HepG2 (cell line): Measurements from ENCODE around the gene ARL5C. TPM values are rescaled to one million over a fixed set of nuclear protein-coding genes. Genes with fewer than 3 reads are reported as not detected.

Experiments used
- CCAR2 ChIP-seq: fragments of 200-400 bp; formaldehyde crosslinking; optimal IDR thresholded peaks from 2 replicates; pipeline ENCODE3; 2018; ENCODE audit warnings: low read depth, mild to moderate bottlenecking, low read length, moderate library complexity
- CERS6 ChIP-seq: sonication (generic); formaldehyde crosslinking; IDR thresholded peaks from 2 replicates; pipeline ENCODE4 v1.5.0; 2020; ENCODE audit warnings: missing genetic modification reagents
- DRAP1 ChIP-seq: IDR thresholded peaks from 2 replicates; pipeline ENCODE4 v1.6.1; 2016; ENCODE audit warnings: missing genetic modification reagents, missing compliant biosample characterization
- FOXK1 ChIP-seq: sonication (generic); formaldehyde crosslinking; IDR thresholded peaks from 2 replicates; pipeline ENCODE4 v1.4.0; 2020; ENCODE audit warnings: low read depth, missing genetic modification reagents, borderline replicate concordance
- HIVEP1 ChIP-seq: sonication (generic); formaldehyde crosslinking; IDR thresholded peaks from 2 replicates; pipeline ENCODE4 v1.4.0; 2020; ENCODE audit warnings: mild to moderate bottlenecking, missing genetic modification reagents
- KLF6 ChIP-seq: IDR thresholded peaks from 2 replicates; pipeline ENCODE4 v1.8.0; 2016; ENCODE audit warnings: missing biosample characterization, missing genetic modification reagents
- MXD1 ChIP-seq: sonication (generic); formaldehyde crosslinking; IDR thresholded peaks from 2 replicates; pipeline ENCODE4 v1.4.0; 2020; ENCODE audit warnings: mild to moderate bottlenecking, missing genetic modification reagents
- NAIF1 ChIP-seq: sonication (generic); formaldehyde crosslinking; IDR thresholded peaks from 2 replicates; pipeline ENCODE4 v1.5.0; 2020; ENCODE audit warnings: mild to moderate bottlenecking, missing genetic modification reagents, borderline replicate concordance
- NCOA1 ChIP-seq: sonication (generic); formaldehyde crosslinking; IDR thresholded peaks from 2 replicates; pipeline ENCODE4 v1.9.0; 2021; ENCODE audit warnings: missing genetic modification reagents
- NFKB2 ChIP-seq: sonication (generic); formaldehyde crosslinking; IDR thresholded peaks from 2 replicates; pipeline ENCODE4 v1.4.0; 2020; ENCODE audit warnings: missing genetic modification reagents, borderline replicate concordance
- REXO4 ChIP-seq: sonication (generic); formaldehyde crosslinking; IDR thresholded peaks from 2 replicates; pipeline ENCODE4 v1.8.0; 2022; ENCODE audit warnings: missing genetic modification reagents, mild to moderate bottlenecking, borderline replicate concordance
- SALL1 ChIP-seq: sonication (generic); formaldehyde crosslinking; IDR thresholded peaks from 2 replicates; pipeline ENCODE4 v1.8.0; 2022; ENCODE audit warnings: mild to moderate bottlenecking, missing genetic modification reagents
- SYNCRIP ChIP-seq: fragments of 200-400 bp; formaldehyde crosslinking; IDR thresholded peaks from 2 replicates; pipeline ENCODE4 v1.6.1; 2018; ENCODE audit warnings: mild to moderate bottlenecking, low read depth, low read length; ENCODE audit not compliant: insufficient read depth
- THAP7 ChIP-seq: sonication (generic); formaldehyde crosslinking; IDR thresholded peaks from 2 replicates; pipeline ENCODE4 v1.8.1; 2023; ENCODE audit warnings: mild to moderate bottlenecking, missing genetic modification reagents
- ZBTB1 ChIP-seq: sonication (generic); formaldehyde crosslinking; IDR thresholded peaks from 2 replicates; pipeline ENCODE4 v1.4.0; 2020; ENCODE audit warnings: missing genetic modification reagents, borderline replicate concordance
- ZBTB2 ChIP-seq: sonication (generic); formaldehyde crosslinking; IDR thresholded peaks from 2 replicates; pipeline ENCODE4 v1.8.0; 2022; ENCODE audit warnings: low read depth, missing genetic modification reagents
- ZBTB3 ChIP-seq: sonication (generic); formaldehyde crosslinking; IDR thresholded peaks from 2 replicates; pipeline ENCODE4 v1.4.0; 2020; ENCODE audit warnings: low read depth, mild to moderate bottlenecking, moderate library complexity, missing genetic modification reagents, borderline replicate concordance
- ZKSCAN1 ChIP-seq: fragments of 150-350 bp; IDR thresholded peaks from 2 replicates; pipeline ENCODE4 v1.6.1; 2014; ENCODE audit warnings: low read length
- ZNF230 ChIP-seq: sonication (generic); formaldehyde crosslinking; IDR thresholded peaks from 2 replicates; pipeline ENCODE4 v1.4.0; 2020; ENCODE audit warnings: mild to moderate bottlenecking, missing genetic modification reagents
- ZNF296 ChIP-seq: sonication (generic); formaldehyde crosslinking; conservative IDR thresholded peaks from 2 replicates; pipeline ENCODE4 v1.5.0; 2020; ENCODE audit warnings: mild to moderate bottlenecking, missing genetic modification reagents
- ZNF331 ChIP-seq: sonication (generic); formaldehyde crosslinking; IDR thresholded peaks from 2 replicates; pipeline ENCODE4 v1.4.0; 2020; ENCODE audit warnings: missing genetic modification reagents
- ZNF337 ChIP-seq: sonication (generic); formaldehyde crosslinking; IDR thresholded peaks from 2 replicates; pipeline ENCODE4 v1.5.1; 2020; ENCODE audit warnings: missing genetic modification reagents, low read depth, mild to moderate bottlenecking, borderline replicate concordance
- ZNF441 ChIP-seq: sonication (generic); formaldehyde crosslinking; IDR thresholded peaks from 2 replicates; pipeline ENCODE4 v1.7.0; 2021; ENCODE audit warnings: missing genetic modification reagents, borderline replicate concordance
- ZNF777 ChIP-seq: sonication (generic); formaldehyde crosslinking; IDR thresholded peaks from 2 replicates; pipeline ENCODE4 v1.4.0; 2020; ENCODE audit warnings: missing genetic modification reagents
- ZNF879 ChIP-seq: sonication (generic); formaldehyde crosslinking; IDR thresholded peaks from 2 replicates; pipeline ENCODE4 v1.8.1; 2023; ENCODE audit warnings: missing genetic modification reagents
- polyA plus RNA-seq, 8 experiments: library from polyadenylated mRNA; depleted of rRNA in 3 of 8; stranded (reverse) in 7 of 8; unstranded in 1 of 8; fragments of >200 nt; fragmentation: Illumina TruSeq in 4 of 8; extraction: Trizol in 4 of 8; gene quantifications; 2 replicates each; pipeline versions ENCODE4 v1.2.1 to v1.2.3, GENCODE V29; 2011 to 2016; ENCODE audit warnings: low read depth in 4 of 8, missing spikeins in 1 of 8, mixed read lengths in 1 of 8; ENCODE audit not compliant: insufficient read depth in 1 of 8
- total RNA-seq, 5 experiments: library from RNA; depleted of rRNA; stranded (reverse); fragments of >200 nt; fragmentation: Illumina TruSeq; extraction: Trizol; gene quantifications; 2 replicates each; pipeline ENCODE4 v1.2.3, GENCODE V29; 2016; ENCODE audit warnings: low read depth in 1 of 5
- TF ChIP-seq, protein P1 (sequence below): sonication (generic); formaldehyde crosslinking; IDR thresholded peaks from 2 replicates; pipeline ENCODE4 v1.4.0; 2020; ENCODE audit warnings: mild to moderate bottlenecking, missing genetic modification reagents

ARL5C gene
- total and polyA plus RNA-seq, 2 of the 13 experiments (the other 11 are each of a cell fraction or from before 2014, with no cell fraction given), result not detected

DNA sequence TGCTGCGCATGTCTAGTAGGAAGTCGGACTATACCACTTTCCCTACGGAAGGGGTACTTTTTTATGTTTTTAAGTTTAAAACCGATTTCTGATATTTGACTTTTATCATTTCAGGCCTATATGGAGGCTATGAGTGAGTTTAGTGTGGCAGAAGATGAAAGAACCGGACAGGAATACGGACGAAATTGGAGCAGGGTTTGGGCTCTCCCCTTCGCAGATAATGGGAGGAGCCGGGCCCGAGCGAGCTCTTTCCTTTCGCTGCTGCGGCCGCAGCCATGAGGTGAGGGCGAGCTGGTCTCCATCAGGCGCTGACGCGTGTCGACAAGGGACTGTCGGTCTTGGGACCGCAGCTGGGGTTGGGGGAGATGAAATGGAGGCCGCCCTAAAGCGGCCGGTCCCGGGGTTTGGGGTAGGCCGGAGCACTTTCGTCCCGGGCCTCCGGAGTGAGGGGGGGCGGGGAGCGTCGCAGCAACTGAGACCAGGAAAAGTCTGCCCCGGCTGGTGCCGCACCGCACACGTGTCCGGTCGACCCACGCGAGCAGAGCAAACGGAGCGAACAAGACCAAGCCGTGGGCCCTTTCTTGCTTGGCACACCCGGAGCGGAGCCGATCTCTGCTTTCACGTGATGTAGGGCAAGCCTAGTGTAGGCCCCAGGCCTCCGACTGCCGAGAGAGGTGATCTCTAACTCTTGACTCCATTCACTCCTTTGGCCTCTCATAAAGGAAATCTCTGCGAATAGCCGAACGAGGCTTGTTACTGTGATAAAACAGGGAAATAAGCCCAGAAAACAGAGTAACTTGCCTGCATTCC, 34.3 kb upstream of the ARL5C start, which contains the start of gene RPL19 (continued):
- TF ChIP-seq CERS6 (CRISPR knock-in tag) (no peak; the same call in 1 of the 2 replicates), ZNF441 (CRISPR knock-in tag) (no peak; the same call in 1 of the 2 replicates), ZNF230 (peak; percentile 92), THAP7 (CRISPR knock-in tag) (peak; percentile 33; the same call in 1 of the 2 replicates), HIVEP1 (CRISPR knock-in tag) (peak; percentile 81; the same call in 1 of the 2 replicates), SYNCRIP (no peak), ZBTB2 (CRISPR knock-in tag) (no peak), NAIF1 (CRISPR knock-in tag) (peak; percentile 35; the same call in 1 of the 2 replicates), ZBTB3 (no peak), ZNF331 (CRISPR knock-in tag) (peak; percentile 49; the same call in 1 of the 2 replicates), SALL1 (CRISPR knock-in tag) (peak; percentile 91), CCAR2 (peak; percentile 21), REXO4 (no peak), NCOA1 (CRISPR knock-in tag) (peak; percentile 93), ZBTB1 (peak; percentile 87; the same call in 1 of the 2 replicates), ZNF337 (CRISPR knock-in tag) (peak; percentile 50; the same call in 1 of the 2 replicates), FOXK1 (CRISPR knock-in tag) (peak; percentile 57; the same call in 1 of the 2 replicates), NFKB2 (CRISPR knock-in tag) (peak; percentile 92; the same call in 1 of the 2 replicates), ZNF879 (CRISPR knock-in tag) (no peak), ZNF296 (CRISPR knock-in tag) (0 out of 2 replicates have a peak, but pooled peaks have one; percentile 31), KLF6 (CRISPR knock-in tag) (peak; percentile 88), ZKSCAN1 (0 out of 2 replicates have a peak, but pooled peaks have one; percentile 46), DRAP1 (peak; percentile 96), ZNF777 (no peak), MXD1 (CRISPR knock-in tag) (peak; percentile 87)
- TF ChIP-seq, protein P1, sequence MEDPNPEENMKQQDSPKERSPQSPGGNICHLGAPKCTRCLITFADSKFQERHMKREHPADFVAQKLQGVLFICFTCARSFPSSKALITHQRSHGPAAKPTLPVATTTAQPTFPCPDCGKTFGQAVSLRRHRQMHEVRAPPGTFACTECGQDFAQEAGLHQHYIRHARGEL (CRISPR knock-in tag), result 0 out of 2 replicates have a peak, but pooled peaks have one; percentile 53
